GM19395 (cell line): Measurements from ENCODE around the gene TP53.

Experiments used
- ATAC-seq: cut with Tn5 transposase; IDR thresholded peaks from one replicate; pipeline ENCODE4 v1.9.1; 2021; ENCODE audit warnings: mild to moderate bottlenecking, moderate library complexity; ENCODE audit not compliant: unreplicated experiment

TP53 gene

GRCh38 chr17:7687072-7687907 lies at the start of gene TP53:
TP53 (minus strand) TSS chr17:7687490; CDS start chr17:7676594, 10,896 bp downstream.
- peak; percentile 41 for ATAC-seq

GRCh38 chr17:7732981-7733539 lies 45.8 kb upstream of the TP53 start:
- ATAC-seq, result no peak

- ATAC-seq, result no peak
These were observed 42.5 kb upstream of the TP53 start for GRCh38 chr17:7729816-7730215.

GRCh38 chr17:7727886-7728285 lies 40.6 kb upstream of the TP53 start:
- no peak for ATAC-seq

- no peak for ATAC-seq
These were observed 34.3 kb upstream of the TP53 start for GRCh38 chr17:7721612-7722011.

GRCh38 chr17:7720125-7720524 lies 32.8 kb upstream of the TP53 start:
- no peak for ATAC-seq

GRCh38 chr17:7719661-7720060 lies 32.4 kb upstream of the TP53 start:
- no peak for ATAC-seq

- no peak for ATAC-seq
These were observed 30.6 kb upstream of the TP53 start for GRCh38 chr17:7717756-7718350.

- ATAC-seq, result no peak
These were observed 29.8 kb upstream of the TP53 start, which contains the start of gene DNAH2 for GRCh38 chr17:7716901-7717755. DNAH2 (plus strand) TSS chr17:7717744; CDS start chr17:7719735, 1,991 bp downstream.

- ATAC-seq, result no peak
These were observed 28.9 kb upstream of the TP53 start for GRCh38 chr17:7715936-7716886.

- ATAC-seq, result no peak
These were observed 27.7 kb upstream of the TP53 start for GRCh38 chr17:7714721-7715594.

- no peak for ATAC-seq
These were observed 26.5 kb upstream of the TP53 start for GRCh38 chr17:7713782-7714181.

- no peak for ATAC-seq
These were observed 25.0 kb upstream of the TP53 start for GRCh38 chr17:7712111-7712771.

- ATAC-seq, result no peak
These were observed 23.9 kb upstream of the TP53 start for GRCh38 chr17:7711051-7711755.

GRCh38 chr17:7710301-7710700 lies 23.0 kb upstream of the TP53 start:
- no peak for ATAC-seq

- no peak for ATAC-seq
These were observed 21.7 kb upstream of the TP53 start for GRCh38 chr17:7709031-7709430.

GRCh38 chr17:7707858-7708750 lies 20.8 kb upstream of the TP53 start:
- ATAC-seq, result no peak
